WERI-Rb-1 (cell line): ENCODE results near the gene UBXN7.

Experiments
- DNase-seq: peaks from one replicate; pipeline ENCODE4 v3.0.0-alpha.2; 2020
- H3K27ac ChIP-seq: fragments of 250-450 bp; sonication (Bioruptor Pico); 2 replicates; pipeline ENCODE4 v1.5.1; 2020; ENCODE audit warnings: mild to moderate bottlenecking, moderate library complexity
- H3K27me3 ChIP-seq: fragments of 250-450 bp; sonication (Bioruptor Pico); 2 replicates; pipeline ENCODE4 v1.5.1; 2021; ENCODE audit warnings: mild to moderate bottlenecking, low read depth, moderate library complexity; ENCODE audit not compliant: insufficient read depth, severe bottlenecking
- H3K36me3 ChIP-seq: fragments of 250-450 bp; sonication (Bioruptor Pico); 2 replicates; pipeline ENCODE4 v1.5.1; 2020; ENCODE audit warnings: mild to moderate bottlenecking, moderate library complexity
- H3K4me3 ChIP-seq: 2 replicates; pipeline ENCODE4 v1.5.1; 2011; ENCODE audit warnings: low read depth, mild to moderate bottlenecking, control low read depth, low read length
- H3K9me3 ChIP-seq: fragments of 250-450 bp; sonication (Bioruptor Pico); 2 replicates; pipeline ENCODE4 v1.5.1; 2021; ENCODE audit warnings: mild to moderate bottlenecking, moderate library complexity; ENCODE audit not compliant: severe bottlenecking
- TF ChIP-seq, protein P1 (sequence below): IDR thresholded peaks from 2 replicates; pipeline ENCODE4 v1.5.1; 2011; ENCODE audit warnings: low read depth, mild to moderate bottlenecking, control low read depth, inconsistent platforms, low read length

Gene UBXN7

DNA sequence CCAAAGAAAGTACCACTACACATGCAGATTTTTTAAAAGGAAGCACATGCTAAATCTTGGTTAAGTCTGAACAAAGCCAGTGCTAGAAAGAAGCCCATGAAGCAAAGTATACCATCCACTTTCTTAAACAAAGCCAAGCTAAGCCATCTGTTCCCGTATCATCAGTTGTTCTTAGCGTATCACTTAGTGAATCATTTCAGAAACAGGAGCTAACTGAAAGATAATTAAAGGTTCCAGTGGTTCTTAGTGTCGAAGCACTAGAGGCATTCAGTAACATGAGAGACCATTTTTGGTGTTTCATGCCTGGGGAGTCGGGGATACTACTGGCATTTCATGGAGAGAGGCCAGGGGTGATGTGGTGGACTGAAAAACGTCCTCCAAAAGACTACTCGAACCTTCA lies 12.8 kb downstream of the UBXN7 start:
- Histone ChIP-seq H3K36me3 (no peaks in the 10 kb centered on the region), H3K9me3 (no peaks in the 10 kb centered on the region), H3K27ac (no peak overlapping the region), H3K27me3 (no peaks in the 10 kb centered on the region), H3K4me3 (no peak overlapping the region)
- no peak for DNase-seq
- TF ChIP-seq, protein P1, sequence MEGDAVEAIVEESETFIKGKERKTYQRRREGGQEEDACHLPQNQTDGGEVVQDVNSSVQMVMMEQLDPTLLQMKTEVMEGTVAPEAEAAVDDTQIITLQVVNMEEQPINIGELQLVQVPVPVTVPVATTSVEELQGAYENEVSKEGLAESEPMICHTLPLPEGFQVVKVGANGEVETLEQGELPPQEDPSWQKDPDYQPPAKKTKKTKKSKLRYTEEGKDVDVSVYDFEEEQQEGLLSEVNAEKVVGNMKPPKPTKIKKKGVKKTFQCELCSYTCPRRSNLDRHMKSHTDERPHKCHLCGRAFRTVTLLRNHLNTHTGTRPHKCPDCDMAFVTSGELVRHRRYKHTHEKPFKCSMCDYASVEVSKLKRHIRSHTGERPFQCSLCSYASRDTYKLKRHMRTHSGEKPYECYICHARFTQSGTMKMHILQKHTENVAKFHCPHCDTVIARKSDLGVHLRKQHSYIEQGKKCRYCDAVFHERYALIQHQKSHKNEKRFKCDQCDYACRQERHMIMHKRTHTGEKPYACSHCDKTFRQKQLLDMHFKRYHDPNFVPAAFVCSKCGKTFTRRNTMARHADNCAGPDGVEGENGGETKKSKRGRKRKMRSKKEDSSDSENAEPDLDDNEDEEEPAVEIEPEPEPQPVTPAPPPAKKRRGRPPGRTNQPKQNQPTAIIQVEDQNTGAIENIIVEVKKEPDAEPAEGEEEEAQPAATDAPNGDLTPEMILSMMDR, result no peak

DNA sequence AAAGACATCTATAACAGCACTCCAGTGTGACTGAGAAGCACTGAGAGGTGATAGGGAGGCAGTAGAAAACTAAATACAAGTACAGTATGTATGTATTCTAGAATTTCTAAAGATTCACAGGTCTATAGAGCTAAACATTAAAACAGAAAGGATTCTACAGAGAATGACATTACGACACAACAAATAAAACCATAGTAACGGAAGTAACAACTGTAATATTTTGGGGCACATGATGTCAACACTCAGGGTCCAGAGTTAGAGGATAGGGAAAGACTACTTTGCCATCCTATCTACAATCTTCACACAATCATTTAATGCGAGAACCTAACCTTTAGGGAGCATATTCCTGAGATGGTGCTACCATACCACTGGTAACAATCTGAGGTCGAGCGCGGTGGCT lies 13.6 kb downstream of the UBXN7 start:
- TF ChIP-seq, protein P1, result no peak
- H3K36me3 ChIP-seq, result no peaks in the 10 kb centered on the region
- DNase-seq, result no peak
- no peak overlapping the region for H3K4me3 ChIP-seq
- H3K27ac ChIP-seq, result no peak overlapping the region
- no peaks in the 10 kb centered on the region for H3K9me3 ChIP-seq
- H3K27me3 ChIP-seq, result no peaks in the 10 kb centered on the region

DNA sequence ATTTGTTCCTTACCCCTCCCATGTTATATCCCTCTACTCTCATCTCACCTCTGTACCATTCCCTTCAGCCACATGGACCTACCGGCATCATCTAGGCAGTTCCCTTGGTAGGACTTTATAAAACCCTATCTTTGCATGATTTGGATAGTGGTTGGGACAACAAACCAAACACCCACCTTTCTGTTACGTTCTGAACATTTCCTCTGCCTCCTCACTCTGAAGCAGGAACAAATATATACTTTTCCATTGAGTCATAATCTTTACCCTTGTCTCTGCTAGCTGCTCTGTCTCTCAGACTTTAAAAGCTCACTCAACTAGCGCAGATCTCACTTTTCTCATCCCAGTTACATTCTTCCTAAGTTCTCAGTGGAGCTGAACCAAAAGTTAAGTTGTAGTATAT lies 17.8 kb downstream of the UBXN7 start:
- DNase-seq, result no peak
- TF ChIP-seq, protein P1, result no peak
- H3K36me3 ChIP-seq, result no peaks in the 10 kb centered on the region
- no peaks in the 10 kb centered on the region for H3K9me3 ChIP-seq
- H3K4me3 ChIP-seq, result no peak overlapping the region
- no peak overlapping the region for H3K27ac ChIP-seq
- no peaks in the 10 kb centered on the region for H3K27me3 ChIP-seq

DNA sequence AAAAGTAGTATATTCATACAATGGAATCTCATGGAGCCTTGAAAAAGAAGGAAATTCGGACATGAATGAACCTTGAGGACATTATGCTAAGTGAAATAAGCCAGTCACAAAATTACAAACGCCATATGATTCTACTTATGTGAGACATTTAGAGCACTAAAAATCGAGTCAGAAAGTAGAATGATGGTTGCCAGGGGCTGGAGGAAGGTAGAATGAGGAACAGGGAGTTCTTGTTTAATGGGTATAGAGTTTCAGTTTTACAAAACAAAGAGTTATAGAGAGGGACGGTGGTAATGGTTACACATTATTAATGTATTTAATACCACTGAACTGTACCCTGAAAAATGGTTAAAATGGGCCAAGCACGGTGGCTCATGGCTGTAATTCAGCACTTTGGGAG lies 19.5 kb downstream of the UBXN7 start:
- Histone ChIP-seq H3K4me3 (no peak overlapping the region), H3K27me3 (no peaks in the 10 kb centered on the region), H3K9me3 (no peaks in the 10 kb centered on the region), H3K27ac (no peak overlapping the region), H3K36me3 (no peaks in the 10 kb centered on the region)
- TF ChIP-seq, protein P1, result no peak
- DNase-seq, result no peak

DNA sequence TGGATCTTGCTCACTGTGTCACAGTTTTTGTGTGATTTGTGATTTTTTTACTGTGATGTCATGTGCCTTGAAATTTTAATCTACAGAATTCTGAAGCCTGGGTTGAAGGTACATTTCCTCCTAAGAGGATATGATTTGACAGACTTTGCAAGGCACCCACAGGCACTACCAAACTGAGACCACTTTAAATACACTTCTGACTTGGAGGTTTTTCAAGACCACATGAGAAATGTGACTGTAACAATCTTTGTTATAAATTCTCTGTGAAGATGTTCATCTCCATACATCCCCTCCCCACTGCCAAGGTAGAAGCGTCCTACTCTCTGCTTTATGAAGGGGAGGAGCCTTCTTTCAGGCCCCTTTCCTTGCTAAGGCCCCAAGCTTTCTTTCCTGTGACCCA lies 22.8 kb downstream of the UBXN7 start:
- no peaks in the 10 kb centered on the region for H3K36me3 ChIP-seq

More for the DNA sequence above, 22.8 kb downstream of the UBXN7 start:
- Histone ChIP-seq H3K27ac (no peak overlapping the region), H3K27me3 (no peaks in the 10 kb centered on the region), H3K4me3 (no peak overlapping the region), H3K9me3 (no peaks in the 10 kb centered on the region)
- no peak for DNase-seq
- TF ChIP-seq, protein P1, result no peak
